A549 (cell line): ENCODE data around the gene NPLOC4. TPM values are rescaled to one million over a fixed set of nuclear protein-coding genes. Genes with fewer than 3 reads are reported as not detected.
A peak's percentile ranks its signal among the peaks of the same experiment; 100 is the strongest.

Source experiments
- ATAC-seq, 2 experiments: fragments of 200-7000 bp in 1 of 2; fragments of >200 bp in 1 of 2; cut with Nextera tagmentation in 1 of 2; cut with Tn5 transposase in 1 of 2; 3 replicates each; pipeline versions ENCODE4 v1.8.0 to v1.9.1; 2018 to 2020; ENCODE audit warnings: mild to moderate bottlenecking in 1 of 2, moderate library complexity in 1 of 2
- CTCF ChIA-PET: fragments of 300-600 bp; sonication (Branson Sonifier 250); formaldehyde crosslinking; extraction: SDS; loops from one replicate; lab custom pipeline; 2021; ENCODE audit warnings: antibody characterized with exemption, inconsistent platforms; lab: Yijun Ruan, JAX
- POLR2A ChIA-PET: fragments of 350-600 bp; formaldehyde crosslinking; extraction: SDS; loops from one replicate; lab custom pipeline; 2021; ENCODE audit warnings: antibody characterized with exemption, inconsistent platforms; lab: Yijun Ruan, JAX
- DNase-seq, 2 experiments: peaks; one replicate each; pipeline versions ENCODE4 v3.0.0 to v3.0.0-alpha.2; 2011 to 2016; ENCODE audit warnings: low read depth in 1 of 2, low spot score in 1 of 2
- FAIRE-seq: peaks from 2 replicates; lab custom pipeline; 2011; peaks lifted over from hg19 to GRCh38; lab: Jason Lieb, UNC
- H3K27ac ChIP-seq, 2 experiments: fragments of >200 bp; sonication (Bioruptor Twin); formaldehyde crosslinking; 3 replicates each; pipeline ENCODE4 v1.5.1; 2016 to 2017
- H3K4me1 ChIP-seq: fragments of >200 bp; sonication (Bioruptor Twin); formaldehyde crosslinking; 3 replicates; pipeline ENCODE4 v1.6.1; 2016
- H3K4me2 ChIP-seq: fragments of >200 bp; sonication (Bioruptor Twin); formaldehyde crosslinking; 3 replicates; pipeline ENCODE4 v1.6.1; 2016
- H3K4me3 ChIP-seq: fragments of >200 bp; sonication (Bioruptor Twin); formaldehyde crosslinking; 3 replicates; pipeline ENCODE4 v1.5.1; 2016
- H3K9me3 ChIP-seq: fragments of >200 bp; sonication (Bioruptor Twin); formaldehyde crosslinking; 3 replicates; pipeline ENCODE4 v1.6.1; 2016
- BHLHE40 ChIP-seq: IDR thresholded peaks from 2 replicates; pipeline ENCODE4 v1.6.1; 2012; ENCODE audit warnings: low read depth, low read length, inconsistent platforms
- CBX2 ChIP-seq: fragments of 200-600 bp; sonication (generic); IDR thresholded peaks from 2 replicates; pipeline ENCODE4 v1.6.1; 2016; ENCODE audit warnings: low read depth, mild to moderate bottlenecking, borderline replicate concordance
- CEBPB ChIP-seq, 2 experiments: fragments of >200 bp in 1 of 2; sonication (Bioruptor Twin) in 1 of 2; formaldehyde crosslinking in 1 of 2; IDR thresholded peaks; 2 replicates each; pipeline ENCODE4 v1.6.1; 2012 to 2016
- CHD4 ChIP-seq: fragments of 200-600 bp; sonication (generic); IDR thresholded peaks from 2 replicates; pipeline ENCODE4 v1.6.1; 2016; ENCODE audit warnings: antibody characterized with exemption, mild to moderate bottlenecking, borderline replicate concordance
- EHF ChIP-seq: fragments of 250-450 bp; sonication (Bioruptor Pico); IDR thresholded peaks from 2 replicates; pipeline ENCODE4 v1.5.0; 2020; ENCODE audit warnings: mild to moderate bottlenecking
- EP300 ChIP-seq, 2 experiments: fragments of >200 bp; sonication (Bioruptor Twin); formaldehyde crosslinking; IDR thresholded peaks; 2 replicates in 1 of 2; 3 replicates in 1 of 2; pipeline ENCODE4 v1.6.1; 2016 to 2017
- FOSL2 ChIP-seq, 2 experiments: fragments of 450-650 bp in 1 of 2; fragments of >200 bp in 1 of 2; sonication (Bioruptor Twin) in 1 of 2; formaldehyde crosslinking; IDR thresholded peaks; 2 replicates each; pipeline versions ENCODE4 v1.5.0 to v1.6.1; 2016 to 2020; ENCODE audit warnings: mild to moderate bottlenecking in 1 of 2, moderate library complexity in 1 of 2
- GATA3 ChIP-seq: IDR thresholded peaks from 2 replicates; pipeline ENCODE4 v1.6.1; 2012; ENCODE audit warnings: borderline replicate concordance
- HDAC2 ChIP-seq: fragments of 200-600 bp; sonication (generic); IDR thresholded peaks from 2 replicates; pipeline ENCODE4 v1.6.1; 2016
- HOXA7 ChIP-seq: fragments of 250-450 bp; sonication (Bioruptor Pico); IDR thresholded peaks from 2 replicates; pipeline ENCODE4 v1.5.0; 2020; ENCODE audit warnings: mild to moderate bottlenecking, moderate library complexity
- HOXB5 ChIP-seq: fragments of 250-450 bp; sonication (Bioruptor Pico); IDR thresholded peaks from 2 replicates; pipeline ENCODE4 v1.5.0; 2020; ENCODE audit warnings: mild to moderate bottlenecking, moderate library complexity
- JUN ChIP-seq, 2 experiments: fragments of >200 bp; sonication (Bioruptor Twin); formaldehyde crosslinking; IDR thresholded peaks; 2 replicates in 1 of 2; 3 replicates in 1 of 2; pipeline ENCODE4 v1.6.1; 2016 to 2017
- JUNB ChIP-seq: fragments of >200 bp; sonication (Bioruptor Twin); formaldehyde crosslinking; IDR thresholded peaks from 2 replicates; pipeline ENCODE4 v1.6.1; 2016
- KDM1A ChIP-seq: fragments of 200-600 bp; sonication (generic); IDR thresholded peaks from 2 replicates; pipeline ENCODE4 v1.6.1; 2016; ENCODE audit warnings: low read depth, mild to moderate bottlenecking
- PBX3 ChIP-seq: IDR thresholded peaks from 2 replicates; pipeline ENCODE4 v1.6.1; 2012
- POLR2AphosphoS2 ChIP-seq: conservative IDR thresholded peaks from 2 replicates; pipeline ENCODE4 v1.6.1; 2012; ENCODE audit warnings: low read length, improper control_type of control experiment, inconsistent platforms
- SMC3 ChIP-seq: fragments of >200 bp; sonication (Bioruptor Twin); formaldehyde crosslinking; IDR thresholded peaks from 3 replicates; pipeline ENCODE4 v1.6.1; 2018; ENCODE audit warnings: inconsistent platforms
- TFCP2L1 ChIP-seq: fragments of 250-450 bp; sonication (Bioruptor Pico); IDR thresholded peaks from 2 replicates; pipeline ENCODE4 v1.5.0; 2021; ENCODE audit warnings: mild to moderate bottlenecking
- TP53 ChIP-seq: fragments of 250-450 bp; sonication (Bioruptor Pico); IDR thresholded peaks from 2 replicates; pipeline ENCODE4 v1.5.0; 2021; ENCODE audit warnings: mild to moderate bottlenecking, moderate library complexity
- USF2 ChIP-seq: fragments of 450-650 bp; IDR thresholded peaks from 2 replicates; pipeline ENCODE4 v1.6.1; 2014; ENCODE audit warnings: antibody characterized with exemption
- ZSCAN20 ChIP-seq: fragments of 250-450 bp; sonication (Bioruptor Pico); IDR thresholded peaks from 2 replicates; pipeline ENCODE4 v1.8.0; 2022; ENCODE audit warnings: mild to moderate bottlenecking, moderate library complexity
- WGBS: methylation state at CpG from one replicate; pipeline ENCODE4 v1.1.6; 2017; ENCODE audit errors: missing lambda C conversion rate; 5-methylcytosine and 5-hydroxymethylcytosine counted together
- polyA plus RNA-seq, 4 experiments: library from polyadenylated mRNA; depleted of rRNA in 3 of 4; stranded (reverse); fragments of >200 nt; fragmentation: RNase III in 1 of 4; extraction: RNeasy Plus Mini Kit Qiagen cat#74134 plus additional on column Dnase treatment in 1 of 4; gene quantifications; 2 replicates in 3 of 4; 3 replicates in 1 of 4; pipeline ENCODE4 v1.2.3, GENCODE V29; 2011 to 2017
- TF ChIP-seq, protein P1 (sequence below): IDR thresholded peaks from 2 replicates; pipeline ENCODE4 v1.6.1; 2012
- TF ChIP-seq, protein P2 (sequence below): fragments of 250-450 bp; sonication (Bioruptor Pico); IDR thresholded peaks from 2 replicates; pipeline ENCODE4 v1.5.0; 2021; ENCODE audit warnings: mild to moderate bottlenecking, moderate library complexity, borderline replicate concordance

NPLOC4 gene
- polyA plus RNA-seq, 2 of the 4 experiments (the other 2 are of a cell fraction) = 98.5 to 101 TPM

DNA sequence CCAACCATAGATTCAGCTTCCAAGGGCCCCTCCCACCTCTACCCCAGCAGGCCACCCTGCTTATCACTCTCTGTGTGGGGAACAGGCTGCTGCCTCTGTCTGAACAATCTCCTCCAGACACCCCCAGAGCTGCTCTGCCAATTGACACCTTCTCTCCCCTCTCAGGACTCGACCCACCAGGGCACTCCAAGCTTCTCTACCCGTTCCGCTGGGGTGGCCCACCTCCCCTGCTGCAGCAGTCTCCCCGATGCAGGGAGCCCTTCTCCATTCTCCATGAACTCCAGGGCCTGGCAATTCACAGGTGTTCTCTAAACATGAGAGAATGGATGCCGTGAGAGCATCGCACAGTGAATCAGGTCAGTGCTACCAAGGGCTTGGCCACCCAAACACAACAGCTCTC is 56.4 kb downstream of the NPLOC4 start:
- ChIA-PET CTCF (interaction anchor here (0.9 to 45.0 kb wide), 7 partner anchors 4 to 438 kb away, joined by 3 to 1604 read pairs (median 4); partner anchors contain the start of gene FAAP100), POLR2A (interaction anchor here (0.6 to 1.4 kb wide), 3 partner anchors 14 to 40 kb away, joined by 3 to 6 read pairs (median 6); no protein-coding TSS in a partner anchor)
- ATAC-seq = no peak

DNA sequence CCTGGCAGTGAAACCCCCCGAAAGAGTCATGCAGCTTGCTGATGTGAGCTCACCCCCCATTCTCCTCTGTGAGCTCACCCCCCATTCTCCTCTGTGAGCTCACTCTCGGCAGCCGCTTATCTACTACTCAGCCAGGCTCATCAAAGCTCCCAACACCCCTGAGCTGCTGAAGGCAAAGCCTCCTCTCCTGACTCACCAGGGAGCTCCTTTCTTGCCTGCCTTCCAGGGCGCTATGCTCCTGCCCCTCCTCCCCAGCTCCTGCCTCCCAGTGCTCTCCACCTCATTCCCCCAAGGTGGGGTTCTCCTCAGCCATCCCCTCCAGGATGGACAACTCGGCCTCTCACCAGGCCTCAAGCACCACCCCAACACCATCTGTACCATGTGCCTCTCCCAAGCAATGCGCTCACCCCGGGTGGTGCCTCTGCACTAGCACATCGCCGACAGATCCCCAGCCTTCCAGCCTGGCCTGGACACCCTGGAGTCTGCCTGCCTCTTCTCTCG is 57.0 kb downstream of the NPLOC4 start:
- peaks cover 87% of the 10 kb centered on the region for H3K4me1 ChIP-seq
- TF ChIP-seq FOSL2 (IDR thresholded peaks at IDR 0.05) (no peak), FOSL2 (CRISPR knock-in tag; IDR thresholded peaks at IDR 0.05) (0 out of 2 replicates have a peak, but pooled peaks have one; percentile 14), CEBPB (IDR thresholded peaks at IDR 0.05) (no peak), JUN (IDR thresholded peaks at IDR 0.05) (0 out of 5 replicates have a peak, but pooled peaks of 1 of the 2 experiments have one; percentile 11)
- TF ChIP-seq, protein P1, sequence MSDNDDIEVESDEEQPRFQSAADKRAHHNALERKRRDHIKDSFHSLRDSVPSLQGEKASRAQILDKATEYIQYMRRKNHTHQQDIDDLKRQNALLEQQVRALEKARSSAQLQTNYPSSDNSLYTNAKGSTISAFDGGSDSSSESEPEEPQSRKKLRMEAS = peak; percentile 57
- H3K4me2 ChIP-seq = peak overlapping the region; percentile 27; the same call in 2 of the 3 replicates
- peak overlapping the region; percentile 43 to 95 for H3K27ac ChIP-seq
- H3K4me3 ChIP-seq = no peak overlapping the region
- no peak for DNase-seq
- 73% methylated on average over 10 of the region's 10 CpGs for WGBS
- no peak for FAIRE-seq
- ChIA-PET POLR2A (interaction anchor here (0.6 to 1.4 kb wide), 2 partner anchors 13 to 20 kb away, joined by 3 to 6 read pairs; no protein-coding TSS in a partner anchor), CTCF (interaction anchor here (0.8 to 45.0 kb wide), 9 partner anchors 4 to 437 kb away, joined by 3 to 1604 read pairs (median 4); partner anchors contain the start of gene FAAP100)
- peak; percentile 15 to 32; a peak in 3 of 6 replicates for ATAC-seq
- H3K9me3 ChIP-seq = no peaks in the 10 kb centered on the region

More for the DNA sequence above, 56.4 kb downstream of the NPLOC4 start:
- Histone ChIP-seq H3K4me2 (peak overlapping the region; percentile 27; the same call in 2 of the 3 replicates), H3K4me1 (peaks cover 83% of the 10 kb centered on the region), H3K27ac (peak overlapping the region; percentile 43 to 95; a peak in 5 of 6 replicates), H3K4me3 (no peak overlapping the region), H3K9me3 (no peaks in the 10 kb centered on the region)
- 91% methylated on average over 6 of the region's 6 CpGs for WGBS
- TF ChIP-seq HOXB5 = no peak
- no peak for TF ChIP-seq TFCP2L1 (CRISPR knock-in tag)
- TF ChIP-seq TP53 (CRISPR knock-in tag) = no peak
- no peak for TF ChIP-seq CBX2
- TF ChIP-seq ZSCAN20 (CRISPR knock-in tag) = no peak
- no peak for TF ChIP-seq HDAC2
- TF ChIP-seq BHLHE40 = no peak
- TF ChIP-seq PBX3 = no peak
- TF ChIP-seq SMC3 = no peak
- TF ChIP-seq GATA3 = no peak
- TF ChIP-seq USF2 = no peak
- no peak for TF ChIP-seq CEBPB (IDR thresholded peaks at IDR 0.05)
- TF ChIP-seq, protein P2, sequence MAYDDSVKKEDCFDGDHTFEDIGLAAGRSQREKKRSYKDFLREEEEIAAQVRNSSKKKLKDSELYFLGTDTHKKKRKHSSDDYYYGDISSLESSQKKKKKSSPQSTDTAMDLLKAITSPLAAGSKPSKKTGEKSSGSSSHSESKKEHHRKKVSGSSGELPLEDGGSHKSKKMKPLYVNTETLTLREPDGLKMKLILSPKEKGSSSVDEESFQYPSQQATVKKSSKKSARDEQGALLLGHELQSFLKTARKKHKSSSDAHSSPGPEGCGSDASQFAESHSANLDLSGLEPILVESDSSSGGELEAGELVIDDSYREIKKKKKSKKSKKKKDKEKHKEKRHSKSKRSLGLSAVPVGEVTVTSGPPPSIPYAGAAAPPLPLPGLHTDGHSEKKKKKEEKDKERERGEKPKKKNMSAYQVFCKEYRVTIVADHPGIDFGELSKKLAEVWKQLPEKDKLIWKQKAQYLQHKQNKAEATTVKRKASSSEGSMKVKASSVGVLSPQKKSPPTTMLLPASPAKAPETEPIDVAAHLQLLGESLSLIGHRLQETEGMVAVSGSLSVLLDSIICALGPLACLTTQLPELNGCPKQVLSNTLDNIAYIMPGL (CRISPR knock-in tag) = no peak
- no peak for TF ChIP-seq EHF (CRISPR knock-in tag)
- no peak for TF ChIP-seq KDM1A
- no peak for TF ChIP-seq JUNB
- FAIRE-seq (no peak), DNase-seq (no peak)

- no peak for TF ChIP-seq PBX3
- no peak for TF ChIP-seq POLR2AphosphoS2
- no peak for TF ChIP-seq EP300 (IDR thresholded peaks at IDR 0.05)
- no peak for TF ChIP-seq CHD4
- no peak for TF ChIP-seq HOXA7 (CRISPR knock-in tag)
- CTCF ChIA-PET = interaction anchor here (0.5 to 45.0 kb wide), 8 partner anchors 5 to 437 kb away, joined by 3 to 1604 read pairs (median 4); partner anchors contain the start of gene FAAP100
- Histone ChIP-seq H3K9me3 (no peaks in the 10 kb centered on the region), H3K4me3 (no peak overlapping the region), H3K27ac (peak overlapping the region; percentile 43 to 95; a peak in 4 of 6 replicates), H3K4me2 (peak overlapping the region; percentile 27; the same call in 2 of the 3 replicates), H3K4me1 (peaks cover 87% of the 10 kb centered on the region)
- 89% methylated on average over 6 of the region's 6 CpGs for WGBS
- no peak for DNase-seq
- ATAC-seq = no peak
- FAIRE-seq = no peak
- POLR2A ChIA-PET = interaction anchor here (1.4 kb wide), 1 partner anchor 20 kb away, joined by 6 read pairs; no protein-coding TSS in a partner anchor
These were observed 57.6 kb downstream of the NPLOC4 start for GRCh38 chr17:81579298-81579697.
